ENCODE measurements around the gene NKTR. TPM values are rescaled to one million over a fixed set of nuclear protein-coding genes. Genes with fewer than 3 reads are reported as not detected.
"Not testable (repeated sequence)": the region's sequence is repeated elsewhere in the genome, so short reads cannot be mapped to it uniquely, and the experiment has no call there.

Gene NKTR
- total RNA-seq, 1 donor from 2014 or later = 73.7 TPM

GRCh38 chr3:42595682-42596081, 4.8 kb upstream of the NKTR start:
- no peak for DNase-seq (ENCODE audit: extremely low spot score, unreplicated experiment)
- H3K4me1 Mint-ChIP-seq (ENCODE audit: unreplicated experiment) = peaks cover 27% of the 10 kb centered on the region
- no peaks in the 10 kb centered on the region for H3K9me3 Mint-ChIP-seq (ENCODE audit: unreplicated experiment)
- no peak for TF ChIP-seq CTCF (IDR thresholded peaks at IDR 0.05)
- H3K27me3 Mint-ChIP-seq (ENCODE audit: unreplicated experiment) = no peaks in the 10 kb centered on the region
- no peak overlapping the region for H3K4me3 Mint-ChIP-seq (ENCODE audit: unreplicated experiment)
- H3K27ac Mint-ChIP-seq (ENCODE audit: unreplicated experiment) = no peak overlapping the region
- peaks cover 16% of the 10 kb centered on the region for H3K36me3 Mint-ChIP-seq (ENCODE audit: unreplicated experiment)

GRCh38 chr3:42597098-42597497, 3.4 kb upstream of the NKTR start:
- H3K4me3 Mint-ChIP-seq (ENCODE audit: unreplicated experiment); H3K27me3 Mint-ChIP-seq (ENCODE audit: unreplicated experiment); H3K27ac Mint-ChIP-seq (ENCODE audit: unreplicated experiment); H3K9me3 Mint-ChIP-seq (ENCODE audit: unreplicated experiment); DNase-seq (ENCODE audit: extremely low spot score, unreplicated experiment): not testable (repeated sequence)
- peaks cover 22% of the 10 kb centered on the region for H3K4me1 Mint-ChIP-seq (ENCODE audit: unreplicated experiment)
- peaks cover 19% of the 10 kb centered on the region for H3K36me3 Mint-ChIP-seq (ENCODE audit: unreplicated experiment)

GRCh38 chr3:42600958-42601675, 631 bp downstream of the NKTR start:
- peaks cover 16% of the 10 kb centered on the region for H3K36me3 Mint-ChIP-seq (ENCODE audit: unreplicated experiment)
- peak; percentile 13 for TF ChIP-seq CTCF (IDR thresholded peaks at IDR 0.05)
- H3K27ac Mint-ChIP-seq (ENCODE audit: unreplicated experiment) = peak overlapping the region; percentile 99
- H3K4me3 Mint-ChIP-seq (ENCODE audit: unreplicated experiment) = peak overlapping the region; percentile 94
- H3K9me3 Mint-ChIP-seq (ENCODE audit: unreplicated experiment) = peaks cover 4% of the 10 kb centered on the region
- H3K4me1 Mint-ChIP-seq (ENCODE audit: unreplicated experiment) = peaks cover 29% of the 10 kb centered on the region
- H3K27me3 Mint-ChIP-seq (ENCODE audit: unreplicated experiment) = no peaks in the 10 kb centered on the region
- DNase-seq (ENCODE audit: extremely low spot score, unreplicated experiment) = peak; percentile 86

- TF ChIP-seq CTCF (IDR thresholded peaks at IDR 0.05) = peak; percentile 37
- Mint-ChIP-seq H3K36me3 (ENCODE audit: unreplicated experiment) (peaks cover 18% of the 10 kb centered on the region), H3K4me1 (ENCODE audit: unreplicated experiment) (peaks cover 32% of the 10 kb centered on the region), H3K27ac (ENCODE audit: unreplicated experiment) (peak overlapping the region; percentile 99), H3K27me3 (ENCODE audit: unreplicated experiment) (no peaks in the 10 kb centered on the region), H3K4me3 (ENCODE audit: unreplicated experiment) (peak overlapping the region; percentile 94), H3K9me3 (ENCODE audit: unreplicated experiment) (peaks cover 4% of the 10 kb centered on the region)
- DNase-seq (ENCODE audit: extremely low spot score, unreplicated experiment) = no peak
These were observed 1.6 kb downstream of the NKTR start for GRCh38 chr3:42601896-42602581.

- peaks cover 35% of the 10 kb centered on the region for H3K4me1 Mint-ChIP-seq (ENCODE audit: unreplicated experiment)
- TF ChIP-seq CTCF (IDR thresholded peaks at IDR 0.05) = no peak
- peaks cover 4% of the 10 kb centered on the region for H3K9me3 Mint-ChIP-seq (ENCODE audit: unreplicated experiment)
These were observed 2.5 kb downstream of the NKTR start for GRCh38 chr3:42602961-42603360.

More at GRCh38 chr3:42602961-42603360, 2.5 kb downstream of the NKTR start:
- Mint-ChIP-seq H3K4me3 (ENCODE audit: unreplicated experiment) (no peak overlapping the region), H3K27me3 (ENCODE audit: unreplicated experiment) (no peaks in the 10 kb centered on the region), H3K27ac (ENCODE audit: unreplicated experiment) (no peak overlapping the region), H3K36me3 (ENCODE audit: unreplicated experiment) (peaks cover 21% of the 10 kb centered on the region)
- no peak for DNase-seq (ENCODE audit: extremely low spot score, unreplicated experiment)
